Esophagus squamous epithelium (tissue), 5 donors: ENCODE data around the gene TANGO2. TPM values are rescaled to one million over a fixed set of nuclear protein-coding genes. Genes with fewer than 3 reads are reported as not detected.
A peak's percentile ranks its signal among the peaks of the same experiment; 100 is the strongest.

Experiments
- DNase-seq: peaks from one replicate; lab custom pipeline; 2025; lab: John Stamatoyannopoulos, UW
- H3K27ac ChIP-seq, 4 donors: fragments of 200-600 bp; sonication (generic); one replicate each; pipeline ENCODE4 v1.5.1; 2016 to 2019; ENCODE audit warnings: mild to moderate bottlenecking in 1 of 4
- H3K27me3 ChIP-seq, 4 donors: fragments of 200-600 bp; sonication (generic); 1 replicate in 3 of 4; 2 replicates in 1 of 4; pipeline versions ENCODE4 v1.5.1 to v1.6.0; 2017 to 2021; ENCODE audit warnings: antibody characterized with exemption in 1 of 4
- H3K36me3 ChIP-seq, 3 donors: fragments of 200-600 bp; sonication (generic); one replicate each; pipeline ENCODE4 v1.5.1; 2016 to 2019
- H3K4me1 ChIP-seq, 3 donors: fragments of 200-600 bp; sonication (generic); one replicate each; pipeline ENCODE4 v1.5.1; 2017 to 2019
- H3K4me3 ChIP-seq, 4 donors: fragments of 200-600 bp; sonication (generic); 1 replicate in 3 of 4; 2 replicates in 1 of 4; pipeline ENCODE4 v1.5.1; 2016 to 2019; ENCODE audit warnings: mild to moderate bottlenecking in 2 of 4, moderate library complexity in 1 of 4
- H3K9me3 ChIP-seq, 3 donors: fragments of 200-600 bp; sonication (generic); one replicate each; pipeline ENCODE4 v1.5.1; 2016 to 2019
- POLR2A ChIP-seq, 4 donors: fragments of 450-650 bp; IDR thresholded peaks; one replicate each; pipeline ENCODE4 v1.6.1; 2017; ENCODE audit warnings: antibody characterized with exemption in 4 of 4, mild to moderate bottlenecking in 4 of 4, moderate library complexity in 3 of 4
- WGBS, 2 donors: methylation state at CpG; one replicate each; pipeline ENCODE4 v1.1.5; 2018; 5-methylcytosine and 5-hydroxymethylcytosine counted together
- intact Hi-C: fragments of 100-400 bp; cut with DNase I; formaldehyde crosslinking; loops from one replicate; pipeline ENCODE4 v1.15.0; 2022
- total RNA-seq, 4 donors: library from RNA; depleted of rRNA; stranded (reverse); fragments of >200 nt; gene quantifications; one replicate each; pipeline ENCODE4 v1.1.0, GENCODE V29; 2016
- TF ChIP-seq, protein P1 (sequence below), 6 experiments: fragments of 450-650 bp in 4 of 6; fragments of 200-600 bp in 2 of 6; sonication (generic) in 2 of 6; IDR thresholded peaks; one replicate each; pipeline ENCODE4 v1.5.1; 2016 to 2019; ENCODE audit warnings: antibody characterized with exemption in 6 of 6, mild to moderate bottlenecking in 4 of 6, moderate library complexity in 4 of 6
- donor health status: DM: yes; HTN: yes; CAD: no.

The TANGO2 gene
- total RNA-seq, 4 donors from 2014 or later: 14.0 to 28.2 (median 17.6) TPM

DNA sequence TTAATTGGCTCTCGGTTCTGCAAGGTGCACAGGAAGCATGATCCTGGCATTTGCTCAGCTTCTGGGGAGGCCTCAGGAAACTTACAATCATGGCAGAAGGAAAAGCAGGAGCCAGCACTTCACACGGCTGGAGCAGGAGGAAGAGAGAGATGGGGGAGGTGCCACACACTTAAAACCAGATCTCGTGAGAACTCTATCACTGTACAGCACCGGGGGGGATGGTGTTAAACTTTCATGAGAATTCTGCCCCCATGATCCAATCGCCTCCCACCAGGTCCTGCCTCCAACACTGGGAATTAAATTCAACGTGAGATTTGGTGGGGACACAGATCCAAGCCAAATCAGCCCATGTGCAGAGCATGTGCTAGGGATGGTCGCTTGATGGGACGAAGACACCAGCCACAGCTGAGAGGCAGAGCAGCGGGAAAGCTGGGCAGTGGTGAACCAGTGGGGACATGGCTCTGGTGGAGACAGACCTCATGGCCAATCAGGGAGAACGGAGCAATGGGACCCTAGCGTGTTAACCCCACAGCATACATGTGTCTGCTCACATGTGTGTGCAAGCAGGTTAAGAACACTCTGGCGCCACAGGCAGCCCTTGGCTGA, 6.2 kb downstream of the TANGO2 start:
- intact Hi-C loops: loop anchor here (10.0 kb wide), 1 partner anchor 88 kb away; the partner anchor contains the start of genes RANBP1 and TRMT2A
- Histone ChIP-seq H3K27ac (no peak overlapping the region), H3K9me3 (no peaks in the 10 kb centered on the region)

DNA sequence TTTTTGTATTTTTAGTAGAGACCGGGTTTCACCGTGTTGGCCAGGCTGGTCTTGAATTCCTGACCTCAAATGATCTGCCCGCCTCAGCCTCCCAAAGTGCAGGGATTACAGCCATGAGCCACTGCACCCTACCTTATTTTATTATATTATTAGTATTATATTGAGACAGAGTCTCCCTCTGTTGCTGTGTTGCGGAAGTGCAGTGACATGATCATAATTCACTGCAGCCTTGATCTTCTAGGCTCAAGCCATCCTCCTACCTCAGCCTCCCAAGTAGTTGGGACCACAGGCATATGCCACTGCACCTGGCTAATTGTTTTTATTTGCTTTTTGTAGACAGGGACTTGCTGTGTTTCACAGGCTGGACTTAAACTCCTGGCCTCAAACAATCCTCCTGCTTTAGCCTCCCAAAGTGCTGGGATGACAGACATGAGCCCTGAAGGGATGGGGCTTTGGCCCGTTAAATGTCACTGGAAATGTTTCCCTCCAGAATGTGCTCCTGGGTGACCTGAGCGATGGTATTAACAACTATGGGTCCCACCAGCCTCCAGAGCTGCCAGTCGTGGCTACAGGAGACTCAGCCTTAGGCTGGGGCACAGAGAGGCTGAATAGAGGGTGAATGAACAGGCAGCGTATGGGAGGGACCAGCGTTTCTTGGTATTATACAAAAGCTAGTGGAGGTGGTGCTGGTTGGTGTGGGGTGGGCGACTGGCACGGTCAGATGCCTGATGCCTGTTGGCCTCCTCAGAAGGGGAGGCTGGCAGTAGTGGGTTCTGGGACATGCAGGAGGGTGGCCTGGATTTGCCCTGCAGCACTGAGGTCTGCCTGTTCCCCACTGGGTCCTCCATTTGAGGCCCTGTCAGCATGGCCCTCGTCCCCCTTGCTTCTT, 7.3 kb downstream of the TANGO2 start:
- 79 to 91% methylated on average over 9 to 11 of the region's 12 CpGs for WGBS, 2 donors
- no peak overlapping the region for H3K27ac ChIP-seq
- no peak for DNase-seq

More for the DNA sequence above, 6.2 kb downstream of the TANGO2 start:
- Histone ChIP-seq H3K4me1 (peaks cover 6 to 42% (median 8%) of the 10 kb centered on the region in 3 donors), H3K4me3 (no peak overlapping the region), H3K27me3 (no peaks in the 10 kb centered on the region), H3K36me3 (peaks cover 0 to 21% (median 0%) of the 10 kb centered on the region in 3 donors)
- TF ChIP-seq POLR2A (IDR thresholded peaks at IDR 0.05): no peak
- TF ChIP-seq, protein P1, sequence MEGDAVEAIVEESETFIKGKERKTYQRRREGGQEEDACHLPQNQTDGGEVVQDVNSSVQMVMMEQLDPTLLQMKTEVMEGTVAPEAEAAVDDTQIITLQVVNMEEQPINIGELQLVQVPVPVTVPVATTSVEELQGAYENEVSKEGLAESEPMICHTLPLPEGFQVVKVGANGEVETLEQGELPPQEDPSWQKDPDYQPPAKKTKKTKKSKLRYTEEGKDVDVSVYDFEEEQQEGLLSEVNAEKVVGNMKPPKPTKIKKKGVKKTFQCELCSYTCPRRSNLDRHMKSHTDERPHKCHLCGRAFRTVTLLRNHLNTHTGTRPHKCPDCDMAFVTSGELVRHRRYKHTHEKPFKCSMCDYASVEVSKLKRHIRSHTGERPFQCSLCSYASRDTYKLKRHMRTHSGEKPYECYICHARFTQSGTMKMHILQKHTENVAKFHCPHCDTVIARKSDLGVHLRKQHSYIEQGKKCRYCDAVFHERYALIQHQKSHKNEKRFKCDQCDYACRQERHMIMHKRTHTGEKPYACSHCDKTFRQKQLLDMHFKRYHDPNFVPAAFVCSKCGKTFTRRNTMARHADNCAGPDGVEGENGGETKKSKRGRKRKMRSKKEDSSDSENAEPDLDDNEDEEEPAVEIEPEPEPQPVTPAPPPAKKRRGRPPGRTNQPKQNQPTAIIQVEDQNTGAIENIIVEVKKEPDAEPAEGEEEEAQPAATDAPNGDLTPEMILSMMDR (IDR thresholded peaks at IDR 0.05): no peak
- 79 to 81% methylated on average over 6 to 12 of the region's 12 CpGs for WGBS, 2 donors
- no peak for DNase-seq

DNA sequence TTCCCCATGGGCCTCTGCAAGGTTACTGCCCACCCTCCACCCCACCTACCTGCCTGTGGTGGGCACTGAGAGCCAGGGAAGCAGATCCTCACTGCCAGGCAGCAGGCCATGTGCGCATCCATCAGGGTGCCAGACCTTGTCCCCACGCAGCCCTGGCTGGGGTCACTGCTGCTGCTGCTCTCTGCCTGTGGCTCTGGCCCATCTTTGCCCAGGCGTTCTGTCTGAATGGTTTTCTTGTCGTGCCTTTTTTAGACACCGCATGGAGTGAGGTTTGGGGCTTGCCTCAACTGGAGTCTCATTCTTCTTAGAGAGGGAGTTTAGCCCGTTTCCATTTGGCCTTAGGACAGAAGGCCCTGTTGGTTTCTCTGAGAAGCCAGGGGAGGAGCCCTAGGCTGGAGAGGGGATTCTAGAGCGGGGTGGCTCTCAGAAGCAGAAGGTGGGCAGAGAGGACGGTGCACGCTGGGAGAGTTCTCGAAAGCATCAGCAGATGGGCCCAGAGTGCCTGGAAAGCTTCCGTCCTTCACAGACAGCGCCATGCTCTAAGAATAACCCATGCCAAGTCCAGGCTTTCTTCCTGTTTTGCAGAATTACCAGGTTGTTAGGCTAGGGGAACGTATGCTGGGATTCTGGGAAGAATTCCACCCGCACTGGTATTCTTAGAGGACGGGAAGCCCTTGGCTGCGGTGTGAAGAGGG, 8.1 kb downstream of the TANGO2 start:
- intact Hi-C loops: loop anchor here (10.0 kb wide), 1 partner anchor 86 kb away; the partner anchor contains the start of genes RANBP1 and TRMT2A
- Histone ChIP-seq H3K36me3 (peaks cover 0 to 28% (median 0%) of the 10 kb centered on the region in 3 donors), H3K27me3 (no peaks in the 10 kb centered on the region), H3K9me3 (no peaks in the 10 kb centered on the region), H3K27ac (no peak overlapping the region), H3K4me3 (no peak overlapping the region), H3K4me1 (peaks cover 5 to 45% (median 10%) of the 10 kb centered on the region in 3 donors)
- no peak for DNase-seq
- no peak for TF ChIP-seq POLR2A (IDR thresholded peaks at IDR 0.05)
- TF ChIP-seq, protein P1 (IDR thresholded peaks at IDR 0.05): no peak
- 78 to 86% methylated on average over 12 to 14 of the region's 16 CpGs for WGBS, 2 donors

More for the DNA sequence above, 7.3 kb downstream of the TANGO2 start:
- intact Hi-C loops: loop anchor here (10.0 kb wide), 1 partner anchor 87 kb away; the partner anchor contains the start of genes RANBP1 and TRMT2A
- Histone ChIP-seq H3K36me3 (peaks cover 0 to 23% (median 0%) of the 10 kb centered on the region in 3 donors), H3K4me1 (peaks cover 5 to 42% (median 7%) of the 10 kb centered on the region in 3 donors), H3K9me3 (no peaks in the 10 kb centered on the region), H3K4me3 (no peak overlapping the region), H3K27me3 (no peaks in the 10 kb centered on the region)
- no peak for TF ChIP-seq POLR2A (IDR thresholded peaks at IDR 0.05)
- TF ChIP-seq, protein P1 (IDR thresholded peaks at IDR 0.05): peak in 3 of 6 experiments; percentile 17 to 46 (median 44)

DNA sequence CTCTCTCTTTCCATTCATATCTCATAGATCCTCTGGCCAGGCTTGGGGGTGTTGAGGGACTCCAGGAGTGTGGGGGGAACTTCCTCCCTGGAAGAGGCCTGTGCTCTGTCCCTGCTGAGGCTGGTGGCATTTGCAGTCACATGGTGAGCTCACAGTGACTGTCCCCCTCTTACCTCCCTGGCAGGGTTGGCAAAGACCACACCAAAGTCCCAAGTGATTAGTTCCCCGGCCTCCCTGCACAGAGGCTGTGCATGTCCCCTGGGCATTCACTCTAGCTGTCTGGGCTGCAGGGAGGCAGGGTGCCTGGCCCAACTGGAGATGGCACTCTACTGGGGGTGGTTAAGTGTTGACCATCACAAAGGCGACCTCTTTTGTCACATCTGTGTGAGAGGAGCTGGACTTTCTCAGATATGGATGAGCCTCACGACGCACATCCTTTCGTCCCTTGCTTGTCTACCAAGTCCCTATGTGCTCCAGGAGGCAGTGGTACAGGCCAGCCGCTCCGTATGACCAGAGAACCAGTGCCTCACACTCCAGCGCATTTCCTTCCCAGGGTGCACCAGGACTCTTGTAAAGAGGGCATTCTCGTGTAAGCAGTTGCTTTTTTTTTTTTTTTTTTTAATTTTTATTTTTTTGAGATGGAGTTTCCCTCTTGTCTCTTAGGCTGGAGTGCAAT, 8.8 kb downstream of the TANGO2 start:
- DNase-seq: no peak
- TF ChIP-seq, protein P1 (IDR thresholded peaks at IDR 0.05): no peak
- no peak for TF ChIP-seq POLR2A (IDR thresholded peaks at IDR 0.05)
- Histone ChIP-seq H3K27ac (no peak overlapping the region), H3K4me1 (peaks cover 5 to 39% (median 10%) of the 10 kb centered on the region in 3 donors), H3K36me3 (peaks cover 0 to 23% (median 0%) of the 10 kb centered on the region in 3 donors), H3K4me3 (no peak overlapping the region), H3K9me3 (no peaks in the 10 kb centered on the region), H3K27me3 (no peaks in the 10 kb centered on the region)
- intact Hi-C loops: loop anchor here (10.0 kb wide), 1 partner anchor 85 kb away; the partner anchor contains the start of genes RANBP1 and TRMT2A
- 91 to 92% methylated on average over 8 of the region's 9 CpGs for WGBS, 2 donors
